Measurements from ENCODE around the gene CHST10.
A peak's percentile ranks its signal among the peaks of the same experiment; 100 is the strongest.

Gene CHST10

GRCh38 chr2:100416397-100416934 is 1.0 kb downstream of the CHST10 start:
- peak in 1 of 58 donors; percentile 24 for DNase-seq

GRCh38 chr2:100413571-100413970 is 3.9 kb downstream of the CHST10 start:
- DNase-seq, result peak in 6 of 58 donors; percentile 7 to 30 (median 12)

- peak in 10 of 58 donors; percentile 18 to 73 (median 34) for DNase-seq
Measured at GRCh38 chr2:100412881-100413321, 4.6 kb downstream of the CHST10 start.

- peak in 1 of 58 donors; percentile 47 for DNase-seq
Measured at GRCh38 chr2:100412466-100412865, 5.0 kb downstream of the CHST10 start.

GRCh38 chr2:100411841-100412292 is 5.6 kb downstream of the CHST10 start:
- peak in 4 of 58 donors; percentile 5 to 45 (median 27) for DNase-seq

GRCh38 chr2:100409975-100410647 is 7.4 kb downstream of the CHST10 start:
- DNase-seq, result no peak

GRCh38 chr2:100409461-100409860 is 8.0 kb downstream of the CHST10 start:
- no peak for DNase-seq

GRCh38 chr2:100408941-100409340 is 8.5 kb downstream of the CHST10 start:
- DNase-seq, result no peak

GRCh38 chr2:100408104-100408503 is 9.4 kb downstream of the CHST10 start:
- DNase-seq, result no peak

GRCh38 chr2:100407563-100407962 is 9.9 kb downstream of the CHST10 start:
- DNase-seq, result no peak

- DNase-seq, result peak in 27 of 58 donors; percentile 6 to 73 (median 42)
Measured at GRCh38 chr2:100407073-100407472, 10.4 kb downstream of the CHST10 start.

- no peak for DNase-seq
Measured at GRCh38 chr2:100406120-100406508, 11.4 kb downstream of the CHST10 start.

- no peak for DNase-seq
Measured at GRCh38 chr2:100405403-100406119, 11.9 kb downstream of the CHST10 start.

- DNase-seq, result no peak
Measured at GRCh38 chr2:100404411-100404810, 13.1 kb downstream of the CHST10 start.

GRCh38 chr2:100403722-100404121 is 13.7 kb downstream of the CHST10 start:
- DNase-seq, result no peak

GRCh38 chr2:100401268-100401667 is 16.2 kb downstream of the CHST10 start:
- no peak for DNase-seq

GRCh38 chr2:100399714-100400113 is 17.8 kb downstream of the CHST10 start:
- no peak for DNase-seq

- DNase-seq, result no peak
Measured at GRCh38 chr2:100397976-100398375, 19.5 kb downstream of the CHST10 start.

GRCh38 chr2:100397118-100397860 is 20.2 kb downstream of the CHST10 start:
- DNase-seq, result no peak

GRCh38 chr2:100396483-100396882 is 21.0 kb downstream of the CHST10 start:
- no peak for DNase-seq

GRCh38 chr2:100395532-100396350 is 21.7 kb downstream of the CHST10 start:
- peak in 14 of 58 donors; percentile 10 to 52 (median 24) for DNase-seq
